Astrocyte of the cerebellum (primary cell): ENCODE data around the gene POP4.

ENCODE experiments used
- DNase-seq: peaks from one replicate; pipeline ENCODE4 v3.0.0-alpha.2; 2011; ENCODE audit warnings: low read depth
- H3K4me3 ChIP-seq: 2 replicates; pipeline ENCODE4 v1.5.1; 2011; ENCODE audit warnings: mild to moderate bottlenecking, low read depth, low read length, moderate library complexity
- CTCF ChIP-seq: IDR thresholded peaks from 2 replicates; pipeline ENCODE4 v1.5.1; 2012; ENCODE audit warnings: low read length, low read depth, moderate library complexity, mild to moderate bottlenecking; ENCODE audit errors: missing control alignments
- in situ Hi-C: cut with HindIII; loops from 2 replicates; pipeline ENCODE4 v1.10.0; 2017; ENCODE audit warnings: low sequenced_read_pairs

Gene POP4

GRCh38 chr19:29635963-29636362, 29.9 kb downstream of the POP4 start:
- in situ Hi-C loops: no loop called here
- no peak for TF ChIP-seq CTCF
- H3K4me3 ChIP-seq: no peak overlapping the region
- DNase-seq: no peak

GRCh38 chr19:29636553-29637360, 30.7 kb downstream of the POP4 start:
- no peak for TF ChIP-seq CTCF
- no peak overlapping the region for H3K4me3 ChIP-seq
- in situ Hi-C loops: no loop called here
- DNase-seq: no peak

- no peak overlapping the region for H3K4me3 ChIP-seq
- DNase-seq: no peak
- in situ Hi-C loops: no loop called here
- no peak for TF ChIP-seq CTCF
Observed at GRCh38 chr19:29639086-29639485, 33.0 kb downstream of the POP4 start.

- in situ Hi-C loops: no loop called here
- no peak overlapping the region for H3K4me3 ChIP-seq
- DNase-seq: no peak
- no peak for TF ChIP-seq CTCF
Observed at GRCh38 chr19:29640231-29640630, 34.1 kb downstream of the POP4 start.

- no peak for TF ChIP-seq CTCF
- no peak overlapping the region for H3K4me3 ChIP-seq
- in situ Hi-C loops: no loop called here
- DNase-seq: no peak
Observed at GRCh38 chr19:29641597-29641996, 35.5 kb downstream of the POP4 start.

- DNase-seq: no peak
- TF ChIP-seq CTCF: no peak
- in situ Hi-C loops: no loop called here
- no peak overlapping the region for H3K4me3 ChIP-seq
Observed at GRCh38 chr19:29643361-29643935, 37.4 kb downstream of the POP4 start.
